Trophoblast cell (in vitro differentiated cells and primary cell): ENCODE data around the gene RNGTT.

ENCODE experiments used
- DNase-seq, 2 donors: peaks; one replicate each; pipeline ENCODE4 v3.0.0-alpha.2; 2016
- H2AFZ ChIP-seq: 2 replicates; pipeline ENCODE4 v1.6.1; 2013; ENCODE audit warnings: low read length, moderate library complexity, mild to moderate bottlenecking; ENCODE audit not compliant: insufficient read depth, poor library complexity
- H2AK5ac ChIP-seq: 2 replicates; pipeline ENCODE4 v1.6.1; 2013; ENCODE audit warnings: mild to moderate bottlenecking, low read length
- H2BK120ac ChIP-seq: 2 replicates; pipeline ENCODE4 v1.6.1; 2013; ENCODE audit warnings: low read length, mild to moderate bottlenecking, moderate library complexity; ENCODE audit not compliant: insufficient read depth, poor library complexity
- H2BK12ac ChIP-seq: 2 replicates; pipeline ENCODE4 v1.6.1; 2013; ENCODE audit warnings: mild to moderate bottlenecking, low read length, moderate library complexity
- H2BK5ac ChIP-seq: 2 replicates; pipeline ENCODE4 v1.6.1; 2013; ENCODE audit warnings: low read length, low read depth, moderate library complexity, mild to moderate bottlenecking; ENCODE audit not compliant: poor library complexity
- H3K14ac ChIP-seq: 2 replicates; pipeline ENCODE4 v1.6.1; 2013; ENCODE audit warnings: mild to moderate bottlenecking, low read length
- H3K18ac ChIP-seq: 2 replicates; pipeline ENCODE4 v1.6.1; 2013; ENCODE audit warnings: mild to moderate bottlenecking, low read length
- H3K23ac ChIP-seq: 2 replicates; pipeline ENCODE4 v1.6.1; 2013; ENCODE audit warnings: low read length
- H3K27ac ChIP-seq: 2 replicates; pipeline ENCODE4 v1.5.1; 2013; ENCODE audit warnings: low read depth, mild to moderate bottlenecking, inconsistent platforms, low read length, moderate library complexity
- H3K27me3 ChIP-seq: 2 replicates; pipeline ENCODE4 v1.6.1; 2013; ENCODE audit warnings: inconsistent platforms, mild to moderate bottlenecking, low read length, moderate library complexity; ENCODE audit not compliant: insufficient read depth
- H3K36me3 ChIP-seq, 2 experiments: 1 replicate in 1 of 2; 2 replicates in 1 of 2; pipeline ENCODE4 v1.6.1; 2013; ENCODE audit warnings: low read length in 2 of 2, mild to moderate bottlenecking in 2 of 2, moderate library complexity in 1 of 2; ENCODE audit not compliant: insufficient read depth in 2 of 2, control insufficient read depth in 1 of 2
- H3K4ac ChIP-seq: 2 replicates; pipeline ENCODE4 v1.6.1; 2013; ENCODE audit warnings: low read depth, mild to moderate bottlenecking, low read length, moderate library complexity
- H3K4me1 ChIP-seq, 2 experiments: 1 replicate in 1 of 2; 2 replicates in 1 of 2; pipeline ENCODE4 v1.6.1; 2013; ENCODE audit warnings: low read length in 2 of 2, mild to moderate bottlenecking in 2 of 2, moderate library complexity in 1 of 2; ENCODE audit not compliant: insufficient read depth in 2 of 2, control insufficient read depth in 1 of 2
- H3K4me2 ChIP-seq: 2 replicates; pipeline ENCODE4 v1.6.1; 2013; ENCODE audit warnings: inconsistent platforms, mild to moderate bottlenecking, low read length, moderate library complexity
- H3K4me3 ChIP-seq: 2 replicates; pipeline ENCODE4 v1.5.1; 2013; ENCODE audit warnings: mild to moderate bottlenecking, low read depth, low read length, inconsistent platforms
- H3K79me1 ChIP-seq: one replicate; pipeline ENCODE4 v1.6.1; 2013; ENCODE audit warnings: low read length
- H3K79me2 ChIP-seq: 2 replicates; pipeline ENCODE4 v1.6.1; 2013; ENCODE audit warnings: low read length, mild to moderate bottlenecking; ENCODE audit not compliant: control insufficient read depth, insufficient read depth, poor library complexity
- H3K9ac ChIP-seq: 2 replicates; pipeline ENCODE4 v1.6.1; 2013; ENCODE audit warnings: mild to moderate bottlenecking, low read length
- H3K9me3 ChIP-seq: 2 replicates; pipeline ENCODE4 v1.6.1; 2013; ENCODE audit warnings: low read depth, mild to moderate bottlenecking, control low read depth, inconsistent platforms, low read length; ENCODE audit not compliant: insufficient read depth
- H4K12ac ChIP-seq: 2 replicates; pipeline ENCODE4 v1.6.1; 2013; ENCODE audit warnings: low read depth, mild to moderate bottlenecking, low read length, moderate library complexity
- H4K8ac ChIP-seq: 2 replicates; pipeline ENCODE4 v1.6.1; 2013; ENCODE audit warnings: low read depth, mild to moderate bottlenecking, low read length, moderate library complexity
- H4K91ac ChIP-seq: one replicate; pipeline ENCODE4 v1.6.1; 2013; ENCODE audit warnings: low read depth, mild to moderate bottlenecking, low read length, moderate library complexity
- WGBS: extraction: QIAGEN DNeasy Blood & Tissue Kit; methylation state at CpG from one replicate; pipeline ENCODE4 v1.1.7; 2013; ENCODE audit warnings: missing lambda C conversion rate; ENCODE audit not compliant: insufficient read length, insufficient coverage; ENCODE audit errors: extremely low coverage; 5-methylcytosine and 5-hydroxymethylcytosine counted together

RNGTT gene

DNA sequence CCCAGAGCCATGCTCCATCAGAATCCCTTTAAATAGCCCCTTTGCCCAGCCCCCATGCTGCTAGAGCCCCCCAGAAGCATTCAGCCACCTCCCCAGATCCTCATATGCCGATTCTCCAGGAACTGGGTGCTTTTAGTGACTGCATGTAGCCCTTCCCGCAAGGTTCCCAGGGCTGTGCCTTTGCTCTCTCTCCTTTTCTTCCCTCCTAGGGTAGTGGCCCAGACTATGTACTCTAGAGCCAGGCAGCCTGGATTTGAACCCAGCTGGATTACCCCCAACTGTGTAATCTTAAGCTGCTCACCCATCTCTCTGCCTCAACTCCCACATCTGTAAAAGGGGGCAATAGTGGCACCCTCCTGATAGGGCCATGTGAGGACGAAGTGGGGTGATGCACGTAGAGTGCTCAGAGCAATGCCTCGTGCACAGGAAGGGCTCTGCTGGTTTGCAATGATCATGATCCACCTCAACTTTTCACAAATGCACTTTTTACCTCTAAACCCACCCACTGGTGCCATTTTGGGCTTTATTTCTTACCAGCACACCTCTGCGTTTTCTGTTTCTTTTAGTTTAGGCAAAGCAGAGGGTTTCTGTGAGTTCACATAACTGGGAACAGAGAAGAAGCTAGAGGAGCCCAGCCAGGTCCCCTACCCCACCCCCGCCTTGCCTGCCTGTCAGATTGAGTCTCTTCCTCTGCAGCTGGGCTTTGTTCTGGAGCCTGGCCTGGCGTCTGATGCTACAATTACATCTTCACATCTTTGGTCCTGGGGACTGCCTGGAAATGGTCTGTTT lies 396.5 kb downstream of the RNGTT start:
- Histone ChIP-seq H2BK12ac (no peak overlapping the region), H3K9ac (no peak overlapping the region), H4K8ac (no peak overlapping the region), H3K4me3 (no peak overlapping the region), H3K4me1 (no peaks in the 10 kb centered on the region), H3K4ac (no peak overlapping the region), H2BK120ac (no peak overlapping the region), H2BK5ac (no peak overlapping the region), H3K18ac (no peak overlapping the region), H3K79me1 (no peaks in the 10 kb centered on the region), H3K4me2 (no peak overlapping the region), H2AK5ac (no peak overlapping the region), H3K36me3 (no peaks in the 10 kb centered on the region), H3K27ac (no peak overlapping the region), H2AFZ (no peak overlapping the region), H4K12ac (no peak overlapping the region), H3K23ac (no peak overlapping the region), H4K91ac (no peak overlapping the region), H3K27me3 (no peaks in the 10 kb centered on the region), H3K9me3 (peaks cover 3% of the 10 kb centered on the region), H3K14ac (no peak overlapping the region), H3K79me2 (no peaks in the 10 kb centered on the region)
- WGBS = no CpG with 5 or more reads among the region's 8 CpGs
- no peak for DNase-seq

DNA sequence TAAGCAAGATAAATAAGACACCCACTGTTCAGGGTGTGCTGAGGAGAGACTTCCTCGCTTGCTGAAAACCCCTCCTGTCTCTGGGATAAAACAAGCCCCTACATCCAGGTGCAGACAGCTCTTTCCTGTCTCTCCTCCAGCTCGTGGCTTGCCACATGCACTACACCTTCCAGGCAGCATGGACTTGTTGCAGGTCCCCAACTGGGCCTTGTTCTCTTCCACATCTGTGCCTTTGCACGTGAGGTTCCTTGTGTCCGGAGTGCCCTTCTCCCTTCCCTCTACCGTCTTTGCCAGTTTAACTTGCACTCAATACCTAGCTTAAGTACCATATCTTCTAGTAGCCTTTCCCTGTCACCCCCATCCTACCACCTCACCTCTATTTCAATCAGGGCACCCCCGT lies 397.6 kb downstream of the RNGTT start:
- Histone ChIP-seq H3K27ac (no peak overlapping the region), H3K4ac (no peak overlapping the region), H3K27me3 (no peaks in the 10 kb centered on the region), H3K9ac (no peak overlapping the region), H3K36me3 (no peaks in the 10 kb centered on the region), H3K79me1 (no peaks in the 10 kb centered on the region), H3K23ac (no peak overlapping the region), H2BK120ac (no peak overlapping the region), H3K4me3 (no peak overlapping the region), H3K18ac (no peak overlapping the region), H2AK5ac (no peak overlapping the region), H2AFZ (no peak overlapping the region), H3K4me2 (no peak overlapping the region), H4K12ac (no peak overlapping the region), H4K91ac (no peak overlapping the region), H2BK12ac (no peak overlapping the region), H3K4me1 (no peaks in the 10 kb centered on the region), H3K14ac (no peak overlapping the region), H3K9me3 (peaks cover 3% of the 10 kb centered on the region), H4K8ac (no peak overlapping the region), H3K79me2 (no peaks in the 10 kb centered on the region), H2BK5ac (no peak overlapping the region)
- WGBS = no CpG with 5 or more reads among the region's 6 CpGs
- DNase-seq = no peak

DNA sequence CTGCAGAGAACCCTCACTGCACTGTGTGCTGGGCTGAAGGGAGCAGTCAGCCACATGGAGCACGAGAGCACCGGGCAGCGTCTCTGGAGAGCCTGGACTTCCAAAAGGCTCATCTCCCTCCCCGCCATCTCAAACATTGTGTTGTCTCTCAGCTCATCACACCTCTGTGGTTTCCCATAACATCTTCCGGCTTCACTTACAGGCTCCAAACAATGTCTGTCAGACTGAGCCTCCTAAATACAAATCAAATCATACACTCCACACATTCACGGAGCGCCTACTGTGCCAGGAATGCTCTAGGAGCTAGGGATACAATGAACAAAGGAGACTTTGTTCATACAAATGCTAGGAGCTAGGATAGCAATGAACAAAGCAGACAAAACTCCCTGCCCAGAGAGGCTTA lies 398.0 kb downstream of the RNGTT start:
- no peak overlapping the region for H3K14ac ChIP-seq
- H3K9ac ChIP-seq = no peak overlapping the region
- no CpG with 5 or more reads among the region's 7 CpGs for WGBS
- H2BK120ac ChIP-seq = no peak overlapping the region
- no peaks in the 10 kb centered on the region for H3K36me3 ChIP-seq
- no peaks in the 10 kb centered on the region for H3K79me1 ChIP-seq
- H3K18ac ChIP-seq = no peak overlapping the region
- no peak overlapping the region for H2BK5ac ChIP-seq
- no peak for DNase-seq
- no peak overlapping the region for H2BK12ac ChIP-seq
- no peak overlapping the region for H3K4me2 ChIP-seq
- H3K23ac ChIP-seq = no peak overlapping the region
- no peak overlapping the region for H4K91ac ChIP-seq
- no peaks in the 10 kb centered on the region for H3K27me3 ChIP-seq
- H3K79me2 ChIP-seq = no peaks in the 10 kb centered on the region
- H4K12ac ChIP-seq = no peak overlapping the region
- H2AFZ ChIP-seq = no peak overlapping the region
- H4K8ac ChIP-seq = no peak overlapping the region
- no peak overlapping the region for H3K4ac ChIP-seq
- H3K4me1 ChIP-seq = no peaks in the 10 kb centered on the region
- H3K4me3 ChIP-seq = no peak overlapping the region
- H2AK5ac ChIP-seq = no peak overlapping the region
- H3K27ac ChIP-seq = no peak overlapping the region
- H3K9me3 ChIP-seq = peaks cover 3% of the 10 kb centered on the region

DNA sequence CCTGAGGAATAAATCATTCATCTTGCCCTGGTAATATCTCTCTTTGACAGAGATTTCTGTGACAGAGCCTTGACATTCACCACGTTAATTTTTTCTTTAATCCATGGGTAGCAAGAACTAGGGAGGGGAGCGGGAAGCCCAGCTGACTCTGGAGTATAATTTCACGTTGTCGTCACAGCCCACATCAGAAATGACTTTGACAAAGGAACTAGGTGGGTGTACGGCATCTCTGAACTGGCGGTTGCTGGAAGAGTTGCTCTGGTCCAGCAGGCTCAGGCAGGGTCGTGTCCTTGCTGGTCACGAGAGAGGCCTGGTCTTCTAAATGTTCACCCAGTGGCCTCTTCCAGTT lies 400.2 kb downstream of the RNGTT start:
- Histone ChIP-seq H2BK5ac (no peak overlapping the region), H3K36me3 (no peaks in the 10 kb centered on the region), H4K8ac (no peak overlapping the region), H3K4me3 (no peak overlapping the region), H3K4ac (no peak overlapping the region), H3K9ac (no peak overlapping the region), H4K91ac (no peak overlapping the region), H3K23ac (no peak overlapping the region), H3K14ac (no peak overlapping the region), H3K79me1 (no peaks in the 10 kb centered on the region), H2AFZ (no peak overlapping the region), H2BK12ac (no peak overlapping the region), H2BK120ac (no peak overlapping the region), H3K79me2 (no peaks in the 10 kb centered on the region), H3K27me3 (no peaks in the 10 kb centered on the region), H3K4me2 (no peak overlapping the region), H2AK5ac (no peak overlapping the region), H3K4me1 (no peaks in the 10 kb centered on the region), H4K12ac (no peak overlapping the region), H3K18ac (no peak overlapping the region), H3K27ac (no peak overlapping the region), H3K9me3 (peaks cover 1% of the 10 kb centered on the region)
- no peak for DNase-seq
- WGBS = no CpG with 5 or more reads among the region's 8 CpGs
